ENCODE results near the gene AZGP1. TPM values are rescaled to one million over a fixed set of nuclear protein-coding genes. Genes with fewer than 3 reads are reported as not detected.

Gene AZGP1
- total RNA-seq, 4 donors from 2014 or later, result not detected

- intact Hi-C loops (cut with DNase I; ENCODE audit: low total_unique reads), result no loop called here
- H3K27ac ChIP-seq, result no peak overlapping the region
- DNase-seq, result no peak
- H3K4me3 ChIP-seq, result no peak overlapping the region
- peaks cover 0 to 8% of the 10 kb centered on the region in 2 donors for H3K4me1 ChIP-seq
- no peaks in the 10 kb centered on the region for H3K36me3 ChIP-seq
- H3K27me3 ChIP-seq, result no peaks in the 10 kb centered on the region
- no peak for TF ChIP-seq CTCF (IDR thresholded peaks at IDR 0.05)
- no peak for TF ChIP-seq POLR2A (IDR thresholded peaks at IDR 0.05)
- no peaks in the 10 kb centered on the region for H3K9me3 ChIP-seq
These were observed 44.1 kb upstream of the AZGP1 start for GRCh38 chr7:100019908-100020307.

- H3K9me3 ChIP-seq, result no peaks in the 10 kb centered on the region
- DNase-seq, result no peak
- H3K27ac ChIP-seq, result no peak overlapping the region
- no peak overlapping the region for H3K4me3 ChIP-seq
- H3K4me1 ChIP-seq, result peaks cover 0 to 8% of the 10 kb centered on the region in 2 donors
- H3K27me3 ChIP-seq, result no peaks in the 10 kb centered on the region
- H3K36me3 ChIP-seq, result no peaks in the 10 kb centered on the region
- TF ChIP-seq POLR2A (IDR thresholded peaks at IDR 0.05) (no peak), CTCF (IDR thresholded peaks at IDR 0.05) (no peak)
- intact Hi-C loops (cut with DNase I; ENCODE audit: low total_unique reads), result no loop called here
These were observed 42.0 kb upstream of the AZGP1 start for GRCh38 chr7:100017875-100018274.

GRCh38 chr7:100017300-100017699 is 41.5 kb upstream of the AZGP1 start:
- intact Hi-C loops (cut with DNase I; ENCODE audit: low total_unique reads), result no loop called here
- peaks cover 0 to 8% of the 10 kb centered on the region in 2 donors for H3K4me1 ChIP-seq
- H3K27me3 ChIP-seq, result no peaks in the 10 kb centered on the region
- H3K36me3 ChIP-seq, result no peaks in the 10 kb centered on the region
- no peaks in the 10 kb centered on the region for H3K9me3 ChIP-seq
- no peak overlapping the region for H3K4me3 ChIP-seq
- no peak for DNase-seq
- no peak overlapping the region for H3K27ac ChIP-seq
- no peak for TF ChIP-seq POLR2A (IDR thresholded peaks at IDR 0.05)
- TF ChIP-seq CTCF (IDR thresholded peaks at IDR 0.05), result no peak

GRCh38 chr7:100016215-100016901 is 40.5 kb upstream of the AZGP1 start:
- no peaks in the 10 kb centered on the region for H3K36me3 ChIP-seq
- peaks cover 0 to 8% of the 10 kb centered on the region in 2 donors for H3K4me1 ChIP-seq
- intact Hi-C loops (cut with DNase I; ENCODE audit: low total_unique reads), result no loop called here
- TF ChIP-seq POLR2A (IDR thresholded peaks at IDR 0.05), result no peak
- TF ChIP-seq CTCF (IDR thresholded peaks at IDR 0.05), result no peak
- H3K4me3 ChIP-seq, result peak overlapping the region; percentile 99
- H3K9me3 ChIP-seq, result no peaks in the 10 kb centered on the region
- H3K27me3 ChIP-seq, result no peaks in the 10 kb centered on the region
- DNase-seq, result no peak
- peak overlapping the region; percentile 97 to 99 for H3K27ac ChIP-seq

GRCh38 chr7:100015232-100016214 is 39.7 kb upstream of the AZGP1 start, which contains the start of gene ZKSCAN1:
Gene ZKSCAN1 (plus strand): TSS chr7:100015596. CDS start chr7:100023507, 7,911 bp downstream.
- Histone ChIP-seq H3K36me3 (no peaks in the 10 kb centered on the region), H3K4me3 (peak within 1 kb of the TSS; percentile 99), H3K9me3 (no peaks in the 10 kb centered on the region), H3K4me1 (peaks cover 0 to 8% of the 10 kb centered on the region in 2 donors), H3K27ac (peak within 1 kb of the TSS; percentile 97 to 99), H3K27me3 (no peaks in the 10 kb centered on the region)
- TF ChIP-seq CTCF (IDR thresholded peaks at IDR 0.05) (peak in 1 of 4 experiments; percentile 17), POLR2A (IDR thresholded peaks at IDR 0.05) (peak; percentile 60 to 82)
- DNase-seq, result peak; percentile 86 to 87
- intact Hi-C loops (cut with DNase I; ENCODE audit: low total_unique reads), result no loop called here

Measured in uterus (tissue), 4 donors.